HCT116 (cell line): ENCODE measurements around the gene TOLLIP. TPM values are rescaled to one million over a fixed set of nuclear protein-coding genes. Genes with fewer than 3 reads are reported as not detected.

ENCODE experiments used
- ATAC-seq: fragments of 200-7000 bp; cut with Tn5 transposase; 2 replicates; pipeline ENCODE4 v1.9.1; 2020; ENCODE audit warnings: mild to moderate bottlenecking, moderate library complexity
- BruUV-seq: library from RNA; stranded (reverse); fragments of 400-500 nt; replicated peaks from 2 replicates; lab custom pipeline; 2021; lab: Mats Ljungman, UMichigan
- CTCF ChIA-PET: fragments of 300-600 bp; sonication (Branson Sonifier 250); formaldehyde crosslinking; loops from one replicate; lab custom pipeline; 2021; ENCODE audit warnings: antibody characterized with exemption; lab: Charles Lee
- POLR2A ChIA-PET: fragments of 300-600, 350-600 bp; sonication (Branson Sonifier 250); formaldehyde crosslinking; loops from one replicate; lab custom pipeline; 2021; ENCODE audit warnings: antibody characterized with exemption; lab: Charles Lee
- RAD21 ChIA-PET, 2 experiments: fragments of 300-600 bp; sonication (Branson Sonifier 250); formaldehyde crosslinking; loops; one replicate each; lab custom pipeline; 2023; ENCODE audit warnings: low total read pairs in 2 of 2; ENCODE audit not compliant: uncharacterized antibody in 2 of 2, unreplicated experiment in 2 of 2, low non-redundant PET in 1 of 2; lab: Charles Lee
- DNase-seq: peaks from one replicate; pipeline ENCODE4 v3.0.0-alpha.2; 2010; ENCODE audit warnings: low read depth, low spot score
- H2AFZ ChIP-seq: fragments of 200-600 bp; shearing (Covaris generic), sonication (generic); 2 replicates; pipeline ENCODE4 v1.6.1; 2017; ENCODE audit warnings: low read depth, mixed run types, mixed read lengths, antibody characterized with exemption, low read length; ENCODE audit not compliant: poor library complexity, severe bottlenecking
- H3K27ac ChIP-seq: 2 replicates; pipeline ENCODE4 v1.5.1; 2012; ENCODE audit warnings: low read depth, low read length
- H3K27me3 ChIP-seq: fragments of 200-600 bp; sonication (generic); 2 replicates; pipeline ENCODE4 v1.6.1; 2016; ENCODE audit warnings: mixed run types, low read length, mixed read lengths; ENCODE audit not compliant: insufficient read depth
- H3K36me3 ChIP-seq, 2 experiments: fragments of 200-500 bp in 1 of 2; fragments of 200-600 bp in 1 of 2; sonication (Bioruptor generic) in 1 of 2; sonication (generic) in 1 of 2; 2 replicates each; pipeline versions ENCODE4 v1.5.1 to v1.6.1; 2014 to 2016; ENCODE audit warnings: low read length in 2 of 2, inconsistent platforms in 1 of 2, mixed read lengths in 1 of 2, mixed run types in 1 of 2; ENCODE audit not compliant: insufficient read depth in 2 of 2, control insufficient read depth in 1 of 2
- H3K4me1 ChIP-seq, 2 experiments: fragments of 200-600 bp in 1 of 2; sonication (generic) in 1 of 2; 2 replicates each; pipeline versions ENCODE4 v1.5.1 to v1.6.1; 2012 to 2017; ENCODE audit warnings: low read length in 2 of 2, inconsistent platforms in 1 of 2, mild to moderate bottlenecking in 1 of 2, mixed read lengths in 1 of 2, mixed run types in 1 of 2, moderate library complexity in 1 of 2; ENCODE audit not compliant: insufficient read depth in 2 of 2, control insufficient read depth in 1 of 2
- H3K4me2 ChIP-seq: fragments of 200-600 bp; sonication (generic); 2 replicates; pipeline ENCODE4 v1.6.1; 2017; ENCODE audit warnings: mixed run types, low read length, mixed read lengths
- H3K4me3 ChIP-seq, 2 experiments: fragments of 200-600 bp in 1 of 2; sonication (generic) in 1 of 2; replicated peaks in 1 of 2; 2 replicates each; pipeline ENCODE4 v1.5.1; 2011 to 2016; ENCODE audit warnings: low read length in 2 of 2, control low read depth in 1 of 2, low read depth in 1 of 2, mild to moderate bottlenecking in 1 of 2, mixed read lengths in 1 of 2, mixed run types in 1 of 2
- H3K79me2 ChIP-seq: fragments of 200-600 bp; sonication (generic); 2 replicates; pipeline ENCODE4 v1.6.1; 2017; ENCODE audit warnings: mild to moderate bottlenecking, mixed run types, low read length, moderate library complexity, mixed read lengths; ENCODE audit not compliant: insufficient read depth
- H3K9ac ChIP-seq: fragments of 200-600 bp; sonication (generic); 2 replicates; pipeline ENCODE4 v1.6.1; 2016; ENCODE audit warnings: low read length, mixed read lengths
- H3K9me2 ChIP-seq: fragments of 200-600 bp; sonication (generic), shearing (Covaris generic); 2 replicates; pipeline ENCODE4 v1.6.1; 2017; ENCODE audit warnings: mixed run types, mild to moderate bottlenecking, moderate library complexity; ENCODE audit not compliant: insufficient read depth
- H3K9me3 ChIP-seq, 2 experiments: fragments of 200-500 bp in 1 of 2; fragments of 200-600 bp in 1 of 2; sonication (Bioruptor generic) in 1 of 2; sonication (generic) in 1 of 2; 2 replicates each; pipeline ENCODE4 v1.6.1; 2014 to 2017; ENCODE audit warnings: low read length in 2 of 2, mixed read lengths in 2 of 2, inconsistent platforms in 1 of 2, low read depth in 1 of 2, mild to moderate bottlenecking in 1 of 2, mixed run types in 1 of 2, moderate library complexity in 1 of 2; ENCODE audit not compliant: control insufficient read depth in 1 of 2, insufficient read depth in 1 of 2
- H4K20me1 ChIP-seq: fragments of 200-600 bp; sonication (generic), shearing (Covaris generic); 2 replicates; pipeline ENCODE4 v1.6.1; 2017; ENCODE audit warnings: mixed run types, mild to moderate bottlenecking, moderate library complexity; ENCODE audit not compliant: insufficient read depth
- ATF3 ChIP-seq: IDR thresholded peaks from 2 replicates; pipeline ENCODE4 v1.6.1; 2012
- CBX3 ChIP-seq: IDR thresholded peaks from 2 replicates; pipeline ENCODE4 v1.6.1; 2012; ENCODE audit warnings: low read depth
- CEBPB ChIP-seq: IDR thresholded peaks from 2 replicates; pipeline ENCODE4 v1.6.1; 2012; ENCODE audit warnings: low read depth
- EGR1 ChIP-seq: IDR thresholded peaks from 2 replicates; pipeline ENCODE4 v1.6.1; 2012; ENCODE audit warnings: low read depth
- ELF1 ChIP-seq: IDR thresholded peaks from 2 replicates; pipeline ENCODE4 v1.6.1; 2012; ENCODE audit warnings: low read depth, borderline replicate concordance
- EZH2phosphoT487 ChIP-seq: fragments of 200-600 bp; IDR thresholded peaks from 2 replicates; pipeline ENCODE4 v1.6.1; 2018; ENCODE audit warnings: antibody characterized with exemption, borderline replicate concordance
- FOSL1 ChIP-seq: IDR thresholded peaks from 2 replicates; pipeline ENCODE4 v1.6.1; 2012; ENCODE audit warnings: low read depth
- MAX ChIP-seq: IDR thresholded peaks from 2 replicates; pipeline ENCODE4 v1.6.1; 2012
- RAD21 ChIP-seq: IDR thresholded peaks from 2 replicates; pipeline ENCODE4 v1.6.1; 2012; ENCODE audit warnings: low read depth, mild to moderate bottlenecking
- REST ChIP-seq: IDR thresholded peaks from 2 replicates; pipeline ENCODE4 v1.6.1; 2012; ENCODE audit warnings: low read depth
- SIN3A ChIP-seq: IDR thresholded peaks from 2 replicates; pipeline ENCODE4 v1.6.1; 2012; ENCODE audit warnings: low read depth
- SP1 ChIP-seq: IDR thresholded peaks from 2 replicates; pipeline ENCODE4 v1.6.1; 2012; ENCODE audit warnings: low read depth
- TCF7L2 ChIP-seq: IDR thresholded peaks from 2 replicates; pipeline ENCODE4 v1.7.0; 2011; ENCODE audit warnings: borderline replicate concordance, inconsistent platforms; ENCODE audit not compliant: insufficient read depth, insufficient read length; ENCODE audit errors: extremely low read depth
- YY1 ChIP-seq: IDR thresholded peaks from 2 replicates; pipeline ENCODE4 v1.6.1; 2011; ENCODE audit warnings: low read length, low read depth, moderate library complexity, mild to moderate bottlenecking; ENCODE audit not compliant: insufficient replicate concordance; ENCODE audit errors: extremely low read depth
- ZBTB33 ChIP-seq: IDR thresholded peaks from 2 replicates; pipeline ENCODE4 v1.6.1; 2011; ENCODE audit warnings: mild to moderate bottlenecking, low read length, moderate library complexity; ENCODE audit not compliant: insufficient replicate concordance; ENCODE audit errors: extremely low read depth
- ZNF274 ChIP-seq: fragments of 200-500 bp; sonication (Bioruptor generic); IDR thresholded peaks from 2 replicates; pipeline ENCODE4 v1.6.1; 2014; ENCODE audit warnings: mild to moderate bottlenecking, low read depth, low read length, inconsistent platforms
- intact Hi-C: fragments of 100-400 bp; cut with micrococcal nuclease; formaldehyde crosslinking; loops from 2 replicates; pipeline ENCODE4 v1.10.0; 2022
- total RNA-seq: library from RNA; stranded (reverse); gene quantifications from one replicate; pipeline ENCODE4 v1.2.1, GENCODE V29; 2021; ENCODE audit not compliant: unreplicated experiment

Gene TOLLIP
- total RNA-seq, 1 experiment from 2014 or later, result 28.5 TPM

- no peak for TF ChIP-seq ZBTB33
- TF ChIP-seq EGR1, result no peak
- no peak for TF ChIP-seq TCF7L2
- no peak for TF ChIP-seq YY1
- no peak for TF ChIP-seq MAX
- no peak for TF ChIP-seq ZNF274
- no peak for TF ChIP-seq CBX3
- no peak for TF ChIP-seq SIN3A
- TF ChIP-seq EZH2phosphoT487, result no peak
- no peak for TF ChIP-seq CEBPB
Measured at GRCh38 chr11:1278766-1279673, 30.4 kb downstream of the TOLLIP start (continued).

- CTCF ChIA-PET, result no interaction called here
- H2AFZ ChIP-seq, result no peak overlapping the region
- no peaks in the 10 kb centered on the region for H3K27me3 ChIP-seq
- RAD21 ChIA-PET, result no interaction called here
- no peaks in the 10 kb centered on the region for H3K79me2 ChIP-seq
- H3K27ac ChIP-seq, result no peak overlapping the region
- H4K20me1 ChIP-seq, result no peaks in the 10 kb centered on the region
- DNase-seq, result no peak
- H3K9me3 ChIP-seq, result no peaks in the 10 kb centered on the region
- no TSS peak for BruUV-seq
- intact Hi-C loops, result no loop called here
- H3K9ac ChIP-seq, result no peak overlapping the region
- no peaks in the 10 kb centered on the region for H3K9me2 ChIP-seq
- no peaks in the 10 kb centered on the region for H3K36me3 ChIP-seq
- no peak overlapping the region for H3K4me2 ChIP-seq
- no peak overlapping the region for H3K4me3 ChIP-seq
- H3K4me1 ChIP-seq, result no peaks in the 10 kb centered on the region
- POLR2A ChIA-PET, result no interaction called here
- ATAC-seq, result no peak
- TF ChIP-seq ELF1 (no peak), RAD21 (no peak), ATF3 (no peak), SP1 (no peak), CBX3 (no peak), ZNF274 (no peak), YY1 (no peak), REST (no peak), FOSL1 (no peak)
Measured at GRCh38 chr11:1277936-1278512, 31.4 kb downstream of the TOLLIP start.
